AG09309 (cell line): Measurements from ENCODE around the gene DIRAS3.

Source experiments
- DNase-seq: peaks from one replicate; pipeline ENCODE4 v3.0.0-alpha.2; 2010; ENCODE audit warnings: low read depth
- H3K4me3 ChIP-seq: 2 replicates; pipeline ENCODE4 v1.5.1; 2011; ENCODE audit warnings: mild to moderate bottlenecking, low read depth, low read length, moderate library complexity; ENCODE audit not compliant: control insufficient read depth
- CTCF ChIP-seq: IDR thresholded peaks from 2 replicates; pipeline ENCODE4 v1.5.1; 2011; ENCODE audit warnings: mild to moderate bottlenecking, low read depth, low read length, inconsistent platforms; ENCODE audit not compliant: insufficient read depth, control insufficient read depth; ENCODE audit errors: missing control alignments

DIRAS3 gene

DNA sequence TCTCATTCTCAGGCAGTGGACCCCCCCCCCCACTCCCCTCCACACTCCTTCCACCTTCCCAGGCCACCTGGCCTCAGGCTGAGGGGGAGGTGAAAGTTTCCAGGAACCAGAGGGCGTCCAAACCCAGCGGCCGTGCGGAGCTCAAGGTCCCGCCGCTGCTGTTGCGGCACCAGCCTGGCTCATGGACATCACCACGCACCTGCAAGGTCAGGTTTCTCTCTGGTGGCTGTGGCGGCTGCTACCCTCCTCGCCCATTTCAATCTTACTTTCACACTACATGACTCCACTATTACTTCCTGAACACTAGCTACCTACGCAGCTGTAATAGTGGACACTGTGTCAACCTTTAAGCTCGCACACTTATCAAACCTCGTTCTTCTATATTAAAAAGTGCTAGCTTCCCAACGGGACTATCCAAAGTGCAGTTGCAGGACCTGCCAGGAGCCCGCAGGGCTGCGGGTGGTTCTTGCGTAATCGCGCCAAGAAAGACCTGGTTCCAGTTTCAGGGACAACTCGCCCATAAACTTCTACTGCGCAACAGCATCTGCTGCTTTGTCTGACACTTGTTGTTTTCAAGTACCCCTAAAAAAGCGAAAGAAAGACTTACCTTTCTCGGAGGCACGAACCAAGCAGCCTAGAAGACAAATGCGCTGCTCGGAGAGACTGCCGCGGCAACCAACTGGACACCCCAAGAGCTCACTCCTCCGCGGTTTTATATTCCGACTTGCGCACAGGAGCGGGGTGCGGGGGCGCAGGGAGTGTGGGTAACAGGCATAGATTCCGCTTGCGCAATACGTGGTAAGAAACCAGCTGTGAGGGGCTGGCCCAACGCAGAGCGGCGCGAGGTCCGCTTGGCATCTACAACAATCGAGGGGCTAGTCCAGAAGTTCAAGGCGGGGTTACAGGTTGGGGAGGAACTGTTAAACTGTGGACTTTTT is at the start of gene DIRAS3:
DIRAS3 (minus strand) TSS at position 687 of the 938 bp plus-strand sequence. CDS start 3,330 bp downstream, outside the sequence.
- no peak for TF ChIP-seq CTCF
- H3K4me3 ChIP-seq: peak within 1 kb of the TSS; percentile 60
- DNase-seq: peak; percentile 7

GRCh38 chr1:68093737-68094136 is 43.3 kb upstream of the DIRAS3 start:
- no peak for DNase-seq
- H3K4me3 ChIP-seq: no peak overlapping the region
- TF ChIP-seq CTCF: no peak

DNA sequence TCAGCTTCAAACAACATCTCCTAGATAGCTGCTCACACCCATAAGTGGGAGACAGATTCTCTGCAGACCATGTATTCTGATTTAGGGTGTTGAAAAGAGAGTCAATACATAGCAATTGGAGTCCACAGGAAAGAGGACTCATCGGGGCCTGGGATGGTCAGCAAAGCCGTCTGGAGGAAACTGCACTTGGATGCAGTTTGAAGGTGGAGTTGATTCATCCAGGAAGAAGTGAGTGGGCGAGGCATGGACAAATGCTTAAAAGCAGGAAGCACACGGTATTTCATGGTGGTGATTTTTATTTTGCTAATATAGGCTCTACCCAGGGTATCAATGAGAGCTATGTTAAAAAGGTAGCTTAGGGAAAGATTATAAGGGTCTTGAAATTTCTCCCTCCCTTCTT is 36.8 kb upstream of the DIRAS3 start:
- no peak for DNase-seq
- no peak for TF ChIP-seq CTCF
- H3K4me3 ChIP-seq: no peak overlapping the region

DNA sequence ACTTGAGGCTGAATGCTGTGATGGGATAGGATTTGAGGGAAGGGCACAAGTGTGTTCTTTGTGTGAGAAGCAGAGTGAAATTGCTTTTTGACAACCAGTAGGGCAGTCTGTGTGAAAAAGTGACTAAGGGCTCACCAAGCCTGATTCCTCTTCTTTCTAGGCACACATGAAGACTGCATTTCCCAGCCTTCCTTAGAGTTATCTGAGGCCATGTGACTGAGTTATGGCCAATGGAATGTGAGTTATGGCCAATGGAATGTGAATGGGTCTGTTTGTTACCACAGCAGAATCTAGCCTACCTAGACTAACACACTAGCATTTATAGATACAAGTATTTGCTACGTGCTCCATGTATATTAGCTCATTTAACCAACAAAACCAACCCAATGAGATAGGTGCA is 35.3 kb upstream of the DIRAS3 start:
- no peak for TF ChIP-seq CTCF

GRCh38 chr1:68083686-68084085 is 33.3 kb upstream of the DIRAS3 start:
- no peak for DNase-seq
- H3K4me3 ChIP-seq: no peak overlapping the region
- no peak for TF ChIP-seq CTCF

More for the DNA sequence above, 35.3 kb upstream of the DIRAS3 start:
- no peak for DNase-seq
- no peak overlapping the region for H3K4me3 ChIP-seq

GRCh38 chr1:68081775-68082283 is 31.4 kb upstream of the DIRAS3 start:
- H3K4me3 ChIP-seq: no peak overlapping the region
- no peak for DNase-seq
- TF ChIP-seq CTCF: no peak
